HG03196 (cell line): ENCODE measurements around the gene CHST15.

Experiments
- ATAC-seq: cut with Tn5 transposase; IDR thresholded peaks from one replicate; pipeline ENCODE4 v1.9.1; 2021; ENCODE audit not compliant: unreplicated experiment

CHST15 gene

DNA sequence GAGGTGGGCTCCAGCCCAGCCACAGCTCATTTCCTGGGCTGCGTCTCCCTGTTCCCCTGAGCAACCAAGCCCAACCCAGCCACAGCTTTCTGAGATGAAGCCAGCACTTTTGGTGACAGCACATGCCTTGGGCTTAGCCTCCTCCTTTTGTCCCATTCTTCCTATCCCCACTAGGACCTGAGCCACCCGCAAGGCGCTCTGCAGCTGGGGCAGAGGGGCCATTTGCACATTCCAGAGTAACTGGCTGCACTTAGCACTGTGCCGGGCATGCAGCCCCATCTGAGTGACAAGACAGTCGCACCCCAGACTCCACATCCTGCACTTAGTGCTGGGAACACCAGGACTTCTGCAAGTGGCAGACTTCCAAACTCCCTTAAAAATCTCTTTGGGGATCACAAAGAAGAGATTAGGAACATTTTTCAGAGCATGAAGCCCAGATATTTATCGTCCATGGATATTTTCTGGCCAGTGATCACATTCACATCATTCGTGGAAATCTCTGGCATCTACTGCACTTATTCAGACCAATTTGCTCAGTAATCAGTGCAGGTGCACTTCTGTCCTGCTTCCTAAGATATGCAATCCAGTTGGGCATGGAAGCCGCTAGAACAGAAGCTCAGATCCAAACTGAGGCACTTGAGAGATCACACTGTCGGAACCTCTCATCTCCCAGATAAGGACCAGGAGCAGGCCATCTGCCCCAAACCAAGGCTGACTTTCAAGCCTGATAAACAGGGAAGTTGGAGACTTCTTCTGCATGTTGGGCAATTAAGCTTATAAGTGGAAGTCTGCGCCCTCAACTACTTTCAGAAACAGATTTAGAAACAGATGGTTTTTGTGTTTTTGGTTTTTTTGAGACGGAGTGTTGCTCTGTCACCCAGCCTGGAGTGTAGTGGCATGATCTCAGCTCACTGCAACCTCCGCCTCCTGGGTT, 26.4 kb downstream of the CHST15 start:
- no peak for ATAC-seq

DNA sequence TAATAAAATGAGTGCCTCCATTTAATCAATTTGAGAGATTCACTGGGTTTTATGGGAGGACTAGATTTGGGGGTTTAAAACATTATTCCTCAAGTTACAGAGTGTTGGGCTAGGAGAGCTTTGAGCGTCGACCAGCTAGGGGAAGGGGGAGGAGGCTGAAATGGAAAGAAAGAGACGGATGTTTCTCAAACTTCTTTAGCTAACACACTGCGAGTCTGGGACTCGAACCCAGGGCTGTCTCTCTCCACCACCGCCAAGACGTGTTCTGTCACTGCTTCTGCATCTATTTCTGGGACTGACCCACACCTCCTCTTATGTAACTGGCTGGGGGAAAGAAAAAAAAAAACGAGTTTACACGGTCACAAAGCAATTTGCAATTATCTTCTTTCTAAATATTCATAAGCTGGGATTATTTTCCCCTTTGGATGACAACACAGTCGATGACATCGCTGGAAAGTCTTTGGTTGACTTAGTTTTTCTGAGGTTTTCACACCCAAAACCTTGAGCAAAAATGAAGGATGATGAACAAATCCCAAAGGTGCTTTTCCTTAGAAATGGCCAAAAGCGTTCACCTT, 27.2 kb downstream of the CHST15 start:
- no peak for ATAC-seq

DNA sequence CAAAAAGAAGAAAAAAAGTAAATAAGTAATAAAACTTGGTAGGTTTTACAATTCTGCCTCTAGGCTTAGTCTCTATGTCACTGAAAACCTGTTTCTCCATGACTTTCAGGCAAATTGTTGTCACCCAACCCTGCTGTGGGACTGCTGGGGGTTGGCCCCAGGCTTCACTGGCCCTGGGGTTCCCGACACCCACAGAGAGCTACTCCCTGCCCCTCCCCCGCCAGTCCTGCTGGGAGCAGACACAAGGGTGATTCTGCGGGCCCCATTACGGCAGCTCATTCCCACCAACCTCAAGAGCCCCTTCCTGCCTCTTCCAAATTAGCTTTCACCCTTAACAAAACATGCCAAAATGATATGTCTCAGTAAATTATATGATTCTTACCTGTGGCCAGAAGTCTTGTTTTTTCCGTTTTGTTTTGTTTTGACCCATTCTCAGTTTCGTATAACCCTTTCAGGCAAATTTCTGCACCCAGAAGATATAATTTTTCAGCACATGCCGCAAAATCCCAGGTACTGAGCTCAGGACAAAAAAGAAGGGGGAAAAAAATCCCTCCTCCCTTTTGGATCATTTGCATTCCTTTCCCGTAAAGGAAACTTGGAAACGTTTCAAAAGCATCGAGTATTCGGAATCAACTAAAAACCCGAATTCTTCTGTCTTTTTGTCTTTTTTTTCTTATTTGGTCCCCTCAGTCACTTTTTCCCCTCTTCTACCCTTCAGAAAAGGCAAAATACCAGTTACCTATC, 27.8 kb downstream of the CHST15 start:
- ATAC-seq: no peak

- ATAC-seq: no peak
Measured at GRCh38 chr10:124064676-124065075, 28.7 kb downstream of the CHST15 start.

- ATAC-seq: no peak
Measured at GRCh38 chr10:124063750-124064603, 29.4 kb downstream of the CHST15 start.

DNA sequence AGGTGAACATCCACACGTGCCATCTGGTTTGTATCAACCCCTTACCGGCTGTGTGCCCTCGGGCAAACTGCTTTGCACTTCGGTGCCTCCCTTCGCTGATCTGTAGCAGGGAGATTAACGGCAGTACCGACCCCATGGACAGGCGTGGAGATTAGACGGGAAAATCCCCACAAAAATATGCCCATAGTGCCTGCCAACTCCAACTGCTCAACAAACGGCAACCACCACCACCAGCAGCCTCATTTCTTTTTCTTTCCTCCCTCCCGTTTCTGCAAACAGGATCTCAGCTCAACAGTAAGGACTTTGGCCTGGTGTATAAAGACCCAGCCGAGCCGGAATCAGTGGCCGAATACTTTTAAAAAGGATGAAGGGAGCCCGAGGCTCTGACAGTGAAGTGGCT, 31.0 kb downstream of the CHST15 start:
- ATAC-seq: no peak

DNA sequence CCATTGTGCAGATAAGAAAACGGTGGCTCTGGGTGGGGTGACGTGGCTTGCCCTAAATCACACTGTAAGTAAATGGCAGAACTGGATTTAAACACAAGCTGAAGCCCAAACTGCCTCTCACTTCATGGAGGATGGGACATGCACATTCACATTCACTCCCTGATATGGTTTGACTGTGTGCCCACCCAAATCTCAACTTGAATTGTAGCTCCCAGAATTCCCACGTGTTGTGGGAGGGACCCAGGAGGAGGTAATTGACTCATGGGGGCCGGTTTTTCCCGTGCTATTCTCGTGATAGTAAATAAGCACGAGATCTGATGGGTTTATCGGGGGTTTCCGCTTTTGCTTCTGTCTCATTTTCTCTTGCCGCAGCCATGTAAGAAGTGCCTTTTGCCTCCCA, 32.4 kb downstream of the CHST15 start:
- ATAC-seq: no peak

DNA sequence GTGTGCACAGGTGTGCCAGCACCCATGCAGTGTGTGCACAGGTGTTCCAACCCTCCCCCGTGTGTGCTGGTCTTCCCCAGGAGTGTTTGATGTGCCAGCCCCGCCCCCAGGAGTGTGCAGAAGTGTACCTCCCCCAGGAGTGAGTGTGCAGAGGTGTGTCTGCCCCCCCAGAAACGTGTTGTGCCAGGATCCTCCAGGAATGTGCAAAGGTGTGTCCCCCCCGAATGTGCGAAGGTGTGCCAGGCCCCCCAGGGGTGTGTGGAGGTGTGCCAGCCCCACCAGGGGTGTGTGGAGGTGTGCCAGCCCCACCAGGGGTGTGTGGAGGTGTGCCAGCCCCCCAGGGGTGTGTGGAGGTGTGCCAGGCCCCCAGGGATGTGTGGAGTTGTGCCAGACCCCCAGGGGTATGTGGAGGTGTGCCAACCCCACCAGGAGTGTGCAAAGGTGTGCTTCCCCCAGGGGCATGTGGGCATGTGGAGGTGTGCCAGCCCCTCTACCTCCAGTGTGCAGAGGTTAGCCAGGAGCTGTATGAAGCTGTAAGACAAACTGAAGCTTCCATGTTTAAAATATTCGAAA, 33.2 kb downstream of the CHST15 start:
- ATAC-seq: no peak

DNA sequence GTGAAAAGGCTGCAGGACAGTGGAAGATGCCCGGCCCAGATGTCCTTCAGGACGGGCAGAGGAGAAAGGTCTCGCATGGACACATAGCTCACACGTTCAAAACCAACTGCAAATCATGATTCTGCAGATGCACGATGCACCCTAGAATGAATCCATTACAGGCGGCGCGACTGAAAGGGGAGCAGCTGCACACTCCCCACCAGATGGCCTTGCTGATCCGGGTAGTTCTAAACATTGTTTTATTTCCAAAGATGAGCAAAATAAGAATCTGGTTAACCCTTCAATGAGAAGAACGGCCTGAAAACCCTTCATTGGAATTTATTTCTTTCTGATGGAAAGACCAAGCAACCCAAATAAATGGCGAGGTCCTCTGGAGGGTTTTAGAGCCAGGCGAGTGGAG, 33.8 kb downstream of the CHST15 start:
- ATAC-seq: no peak

DNA sequence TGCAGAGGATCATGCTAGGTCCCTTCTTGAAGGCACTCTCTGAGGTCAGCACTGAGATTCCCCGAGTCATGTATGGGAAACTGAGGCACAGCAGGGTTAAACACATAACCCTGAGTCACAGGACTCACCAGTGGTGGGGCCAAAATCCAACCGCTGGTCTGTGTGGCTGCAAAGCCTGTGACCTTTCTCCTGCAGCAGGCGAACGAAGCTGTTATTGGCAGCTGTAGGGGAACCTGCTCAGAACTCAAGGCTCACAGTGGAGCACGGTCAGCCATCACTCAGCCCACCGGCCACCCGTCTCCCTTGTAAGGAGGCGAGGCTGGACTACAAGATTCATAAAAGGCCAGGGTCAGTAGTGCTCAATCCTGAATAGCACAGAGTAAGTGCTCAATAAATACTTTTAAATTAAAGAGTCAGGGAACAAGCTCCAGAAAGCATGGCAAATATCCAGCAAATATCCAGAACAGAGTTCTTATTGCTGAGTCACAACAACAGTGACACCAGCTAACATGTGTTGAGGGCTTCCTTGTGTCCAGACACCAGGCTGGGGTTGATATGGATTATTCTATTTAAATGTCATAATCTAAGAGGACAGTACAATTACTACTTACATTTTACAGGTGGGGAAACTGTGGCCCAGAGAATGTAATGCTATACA, 34.9 kb downstream of the CHST15 start:
- ATAC-seq: no peak

DNA sequence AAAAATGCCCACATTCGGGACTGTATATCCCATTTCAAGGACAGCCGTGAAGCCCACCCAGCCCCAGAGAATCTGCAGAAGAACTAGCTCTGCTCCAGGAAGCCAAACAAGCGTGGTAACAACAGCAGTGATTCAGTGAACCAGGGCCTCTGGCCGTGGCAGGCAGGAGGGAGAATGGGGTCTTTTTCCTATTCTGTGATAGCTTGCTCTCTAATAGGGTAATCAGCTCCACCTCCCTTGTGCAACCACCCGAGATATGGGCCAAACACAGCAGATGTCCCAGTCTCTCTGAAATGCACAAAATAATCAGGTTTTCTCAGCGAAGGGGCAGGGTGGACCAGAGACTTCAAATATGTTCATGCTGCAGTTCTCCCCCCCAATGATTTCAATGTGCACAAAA, 35.8 kb downstream of the CHST15 start:
- ATAC-seq: no peak

DNA sequence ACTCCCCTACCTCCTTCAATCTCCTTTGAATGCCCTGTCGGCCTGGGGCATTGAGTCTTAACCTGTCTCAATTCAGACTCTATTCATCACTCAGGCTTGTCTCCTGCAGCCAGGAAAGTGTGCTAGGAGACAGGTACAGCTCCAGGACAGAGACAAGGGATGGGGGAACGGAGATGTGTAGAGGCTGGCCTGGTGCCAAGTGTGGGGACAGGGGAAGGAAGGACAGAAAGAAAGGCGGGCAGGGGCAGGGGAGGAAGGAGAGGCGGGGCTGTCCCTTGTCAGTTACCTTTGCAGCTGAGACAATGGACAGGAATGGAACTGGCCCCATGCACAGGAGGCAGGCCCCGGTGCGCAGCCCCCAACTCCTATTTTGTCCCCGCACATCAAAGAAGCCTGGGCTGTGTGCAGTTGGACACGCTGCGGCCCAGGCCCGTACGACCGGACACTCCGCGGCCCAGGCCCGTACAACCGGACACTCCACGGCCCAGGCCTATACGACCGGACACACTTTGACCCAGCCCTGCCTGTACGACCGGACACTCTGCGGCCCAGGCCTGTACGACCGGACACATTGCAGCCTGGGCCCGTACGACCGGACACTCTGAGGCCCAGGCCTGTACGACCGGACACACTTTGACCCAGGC, 36.9 kb downstream of the CHST15 start:
- no peak for ATAC-seq

DNA sequence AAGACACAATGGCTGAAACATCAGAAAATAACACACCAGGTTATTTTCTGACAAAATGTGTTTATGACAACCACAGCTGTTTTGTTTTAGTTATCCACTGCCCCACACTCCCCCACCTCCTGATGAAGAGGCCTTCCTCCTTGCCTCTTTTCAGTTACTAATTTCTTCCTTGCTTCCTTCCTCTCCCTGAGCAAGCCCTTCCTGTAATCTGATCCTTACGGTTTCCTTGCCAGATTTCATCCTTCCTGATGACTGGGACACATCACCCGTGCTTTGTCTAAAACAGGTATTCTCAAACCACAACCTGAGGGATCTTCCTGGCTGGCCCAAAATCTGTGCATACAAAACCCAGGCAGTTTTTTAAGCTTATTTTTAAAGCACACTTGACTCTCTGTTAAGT, 39.4 kb downstream of the CHST15 start:
- no peak for ATAC-seq

- no peak for ATAC-seq
Measured at GRCh38 chr10:124052561-124052960, 40.8 kb downstream of the CHST15 start.

GRCh38 chr10:124050021-124051015, 43.1 kb downstream of the CHST15 start:
- no peak for ATAC-seq

DNA sequence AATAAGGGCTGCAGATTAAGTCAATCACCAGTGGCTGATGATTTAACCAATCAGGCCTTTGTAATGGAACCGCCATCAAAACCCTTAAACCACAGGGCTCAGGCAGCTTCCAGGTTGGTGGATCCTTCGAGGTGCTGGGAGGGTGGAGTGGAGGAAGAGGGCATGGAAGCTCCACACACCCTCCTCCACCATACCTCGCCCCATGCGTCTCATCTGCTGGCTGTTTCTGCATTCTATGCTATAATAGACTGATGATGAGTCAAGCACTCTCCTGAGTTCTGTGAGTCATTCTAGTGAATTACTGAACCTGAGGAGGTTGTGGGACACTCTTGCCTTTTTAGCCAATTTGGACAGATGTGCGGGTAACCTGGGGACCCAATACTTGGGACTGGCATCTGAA, 43.9 kb downstream of the CHST15 start:
- ATAC-seq: no peak

DNA sequence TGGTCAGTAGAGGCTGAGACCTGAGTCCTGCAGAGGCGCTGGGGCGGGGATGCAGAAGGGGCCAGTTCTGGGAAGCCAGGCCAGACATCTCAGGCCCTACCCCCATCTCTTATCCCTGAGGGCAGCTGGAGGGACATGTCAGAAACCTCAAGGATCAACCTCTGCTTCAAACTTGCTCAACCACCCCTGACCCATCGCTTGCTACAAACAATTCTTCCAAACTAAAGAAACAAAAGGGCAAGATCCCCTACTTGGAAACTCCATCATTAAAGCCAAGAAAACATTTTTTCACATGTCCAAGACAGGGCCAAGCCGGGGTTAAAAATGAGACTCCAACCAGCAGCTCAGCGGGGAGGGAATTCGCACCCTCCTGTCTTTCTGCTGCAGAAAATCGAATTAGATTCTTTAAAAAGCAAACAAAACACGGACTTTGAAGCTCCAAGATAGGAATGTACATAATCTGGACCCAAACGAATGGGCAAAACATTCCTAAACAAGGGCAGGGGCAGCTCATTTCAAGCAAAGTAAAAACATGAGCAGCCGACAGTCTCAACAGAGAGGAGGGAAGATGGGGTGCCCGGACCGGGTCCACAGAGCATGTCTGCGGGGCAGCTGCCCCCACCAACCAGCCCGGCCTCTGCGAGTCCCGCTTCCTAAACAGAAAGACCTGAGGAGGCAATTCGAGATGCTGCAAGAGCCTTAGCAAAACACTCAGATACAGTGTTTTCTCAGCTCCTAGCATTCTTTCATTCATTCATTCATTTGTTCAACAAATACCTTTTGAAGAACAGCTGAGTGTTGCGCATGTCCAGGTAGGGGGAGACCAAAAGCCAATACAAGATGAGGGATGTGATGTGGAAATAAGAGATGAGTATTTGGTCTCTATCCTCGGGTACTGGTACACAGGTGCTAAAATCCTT, 44.8 kb downstream of the CHST15 start:
- ATAC-seq: no peak
